HG03095 (cell line): ENCODE results near the gene SIT1.
"Not testable (repeated sequence)": the region's sequence is repeated elsewhere in the genome, so short reads cannot be mapped to it uniquely, and the experiment has no call there.

Experiments used
- ATAC-seq: cut with Tn5 transposase; IDR thresholded peaks from one replicate; pipeline ENCODE4 v1.9.1; 2021; ENCODE audit warnings: moderate library complexity; ENCODE audit not compliant: unreplicated experiment

Gene SIT1

GRCh38 chr9:35638751-35639150 lies 12.0 kb downstream of the SIT1 start:
- ATAC-seq = not testable (repeated sequence)

GRCh38 chr9:35637427-35637955 lies 13.2 kb downstream of the SIT1 start:
- not testable (repeated sequence) for ATAC-seq

- not testable (repeated sequence) for ATAC-seq
Observed at GRCh38 chr9:35636877-35637246, 13.9 kb downstream of the SIT1 start.

GRCh38 chr9:35636135-35636876 lies 14.4 kb downstream of the SIT1 start:
- no peak for ATAC-seq

- ATAC-seq = no peak
Observed at GRCh38 chr9:35635730-35636129, 15.0 kb downstream of the SIT1 start.

- ATAC-seq = no peak
Observed at GRCh38 chr9:35629597-35629996, 21.1 kb downstream of the SIT1 start.

- no peak for ATAC-seq
Observed at GRCh38 chr9:35628389-35628991, 22.2 kb downstream of the SIT1 start.

- ATAC-seq = no peak
Observed at GRCh38 chr9:35627575-35627974, 23.2 kb downstream of the SIT1 start.

GRCh38 chr9:35619800-35620158 lies 31.0 kb downstream of the SIT1 start:
- ATAC-seq = peak; percentile 44

GRCh38 chr9:35618854-35619799 lies 31.6 kb downstream of the SIT1 start:
- peak; percentile 34 for ATAC-seq

- no peak for ATAC-seq
Observed at GRCh38 chr9:35618325-35618727, 32.4 kb downstream of the SIT1 start, which contains the start of gene CD72. Gene CD72 (minus strand): TSS chr9:35618413. CDS start chr9:35618303, 110 bp downstream.

- no peak for ATAC-seq
Observed at GRCh38 chr9:35617548-35617947, 33.2 kb downstream of the SIT1 start.

GRCh38 chr9:35616681-35617459 lies 33.9 kb downstream of the SIT1 start:
- ATAC-seq = peak; percentile 42

- ATAC-seq = no peak
Observed at GRCh38 chr9:35615981-35616680, 34.6 kb downstream of the SIT1 start.

- no peak for ATAC-seq
Observed at GRCh38 chr9:35612843-35613242, 37.9 kb downstream of the SIT1 start.

- ATAC-seq = not testable (repeated sequence)
Observed at GRCh38 chr9:35612066-35612465, 38.7 kb downstream of the SIT1 start.

GRCh38 chr9:35611230-35611797 lies 39.4 kb downstream of the SIT1 start:
- no peak for ATAC-seq

GRCh38 chr9:35609820-35610163 lies 40.9 kb downstream of the SIT1 start:
- ATAC-seq = no peak

GRCh38 chr9:35609001-35609819 lies 41.5 kb downstream of the SIT1 start:
- no peak for ATAC-seq
